ENCODE results near the gene KLC1. TPM values are rescaled to one million over a fixed set of nuclear protein-coding genes. Genes with fewer than 3 reads are reported as not detected.
A peak's percentile ranks its signal among the peaks of the same experiment; 100 is the strongest.

Gene KLC1
- total and polyA plus RNA-seq, 7 donors = 86.4 to 256 (median 150) TPM

DNA sequence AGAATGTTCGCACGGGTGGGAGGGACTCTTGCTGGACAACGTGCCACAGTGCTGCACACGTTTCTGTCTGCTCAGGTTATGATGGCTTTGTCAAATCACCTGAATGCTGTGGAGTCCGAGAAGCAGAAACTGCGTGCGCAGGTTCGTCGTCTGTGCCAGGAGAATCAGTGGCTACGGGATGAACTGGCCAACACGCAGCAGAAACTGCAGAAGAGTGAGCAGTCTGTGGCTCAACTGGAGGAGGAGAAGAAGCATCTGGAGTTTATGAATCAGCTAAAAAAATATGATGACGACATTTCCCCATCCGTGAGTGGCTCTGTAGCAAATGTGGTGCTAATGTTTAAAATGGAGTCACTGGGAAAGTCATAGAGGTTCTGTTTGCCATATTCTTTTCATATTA is 28.5 kb downstream of the KLC1 start:
- ATAC-seq (peak in 1 of 4 donors; percentile 9), DNase-seq (peak in 1 of 2 donors; percentile 36)
- intact Hi-C loops (cut with DNase I) = no loop called here
- no peak for TF ChIP-seq CTCF (IDR thresholded peaks at IDR 0.05)
- H3K36me3 ChIP-seq (ENCODE audit: insufficient read depth in 1 of 2, low read depth in 1 of 2) = peaks cover 6 to 81% of the 10 kb centered on the region in 2 donors
- H3K27me3 ChIP-seq (ENCODE audit: insufficient read depth in 3 of 3, low read length in 2 of 3) = no peaks in the 10 kb centered on the region
- WGBS, 3 donors = 77 to 85% (median 78%) methylated on average over 13 of the region's 13 CpGs
- peaks cover 25% of the 10 kb centered on the region for H3K4me1 ChIP-seq
- H3K27ac ChIP-seq = no peak overlapping the region
- no peaks in the 10 kb centered on the region for H3K9me3 ChIP-seq
- no peak overlapping the region for H3K4me3 ChIP-seq

DNA sequence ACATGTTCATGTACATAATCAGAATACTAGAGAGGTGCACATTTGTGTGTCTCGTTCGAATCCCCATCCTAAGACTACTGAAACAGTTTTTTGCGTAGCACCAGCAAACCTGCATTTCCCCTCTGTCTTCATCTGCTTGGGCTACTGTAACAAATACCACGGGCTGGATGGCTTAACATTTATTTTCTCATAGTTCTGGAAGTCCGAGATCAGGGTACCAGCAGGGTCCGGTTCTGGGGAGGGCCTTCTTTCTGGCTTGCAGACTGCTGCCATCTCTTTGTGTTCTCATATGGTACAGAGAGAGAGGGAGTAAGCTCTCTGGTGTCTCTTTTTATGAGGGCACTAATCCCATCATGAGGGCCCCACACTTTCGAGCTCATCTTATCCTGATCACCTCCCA is 30.6 kb downstream of the KLC1 start:
- Histone ChIP-seq H3K9me3 (no peaks in the 10 kb centered on the region), H3K27ac (no peak overlapping the region), H3K27me3 (ENCODE audit: insufficient read depth in 3 of 3, low read length in 2 of 3) (no peaks in the 10 kb centered on the region), H3K4me3 (no peak overlapping the region), H3K4me1 (peaks cover 3% of the 10 kb centered on the region), H3K36me3 (ENCODE audit: insufficient read depth in 1 of 2, low read depth in 1 of 2) (peaks cover 6 to 100% of the 10 kb centered on the region in 2 donors)
- 80 to 98% (median 83%) methylated on average over 7 of the region's 7 CpGs for WGBS, 3 donors
- ATAC-seq (no peak), DNase-seq (no peak)
- intact Hi-C loops (cut with DNase I) = no loop called here
- no peak for TF ChIP-seq CTCF (IDR thresholded peaks at IDR 0.05)

DNA sequence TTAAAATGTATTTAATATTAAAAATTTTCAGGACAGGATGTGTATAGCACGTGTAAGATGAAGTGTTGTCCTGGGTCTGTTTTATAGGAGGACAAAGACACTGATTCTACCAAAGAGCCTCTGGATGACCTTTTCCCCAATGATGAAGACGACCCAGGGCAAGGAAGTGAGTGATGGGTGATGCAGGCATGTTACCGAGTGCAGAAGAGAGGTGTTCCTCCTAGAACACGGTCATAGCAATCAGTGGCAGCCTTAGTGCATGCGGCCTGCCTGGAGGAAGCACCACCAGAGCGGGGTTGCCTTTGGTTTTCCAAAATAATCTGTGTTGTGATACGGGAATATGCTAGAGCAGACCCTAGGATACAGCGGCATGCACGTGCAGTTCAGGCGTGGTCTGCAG is 33.0 kb downstream of the KLC1 start:
- Histone ChIP-seq H3K4me1 (no peaks in the 10 kb centered on the region), H3K4me3 (no peak overlapping the region), H3K27ac (no peak overlapping the region), H3K36me3 (ENCODE audit: insufficient read depth in 1 of 2, low read depth in 1 of 2) (peaks cover 6 to 99% of the 10 kb centered on the region in 2 donors), H3K9me3 (no peaks in the 10 kb centered on the region), H3K27me3 (ENCODE audit: insufficient read depth in 3 of 3, low read length in 2 of 3) (no peaks in the 10 kb centered on the region)
- TF ChIP-seq CTCF (IDR thresholded peaks at IDR 0.05) = no peak
- intact Hi-C loops (cut with DNase I) = no loop called here
- ATAC-seq (no peak), DNase-seq (no peak)
- 86 to 90% (median 88%) methylated on average over 10 of the region's 10 CpGs for WGBS, 3 donors

DNA sequence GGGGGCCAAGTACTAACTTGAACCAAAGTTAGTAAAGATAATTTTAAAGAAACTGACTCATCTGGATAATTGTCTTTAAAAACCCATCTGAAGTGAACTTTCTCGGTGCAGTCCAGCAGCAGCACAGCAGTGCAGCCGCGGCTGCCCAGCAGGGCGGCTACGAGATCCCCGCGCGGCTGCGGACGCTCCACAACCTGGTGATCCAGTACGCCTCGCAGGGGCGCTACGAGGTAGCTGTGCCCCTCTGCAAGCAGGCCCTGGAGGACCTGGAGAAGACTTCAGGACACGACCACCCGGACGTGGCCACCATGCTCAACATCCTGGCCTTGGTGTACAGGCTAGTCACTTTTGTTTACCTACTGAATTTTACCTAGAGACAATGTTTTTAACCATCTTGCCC is 33.6 kb downstream of the KLC1 start:
- intact Hi-C loops (cut with DNase I) = no loop called here
- no peak overlapping the region for H3K4me3 ChIP-seq
- no peaks in the 10 kb centered on the region for H3K27me3 ChIP-seq (ENCODE audit: insufficient read depth in 3 of 3, low read length in 2 of 3)
- WGBS, 3 donors = 95 to 97% (median 96%) methylated on average over 17 of the region's 17 CpGs
- no peak for TF ChIP-seq CTCF (IDR thresholded peaks at IDR 0.05)
- H3K27ac ChIP-seq = no peak overlapping the region
- no peak for ATAC-seq
- no peak for DNase-seq
- peaks cover 10 to 99% of the 10 kb centered on the region in 2 donors for H3K36me3 ChIP-seq (ENCODE audit: insufficient read depth in 1 of 2, low read depth in 1 of 2)
- no peaks in the 10 kb centered on the region for H3K9me3 ChIP-seq
- H3K4me1 ChIP-seq = no peaks in the 10 kb centered on the region

DNA sequence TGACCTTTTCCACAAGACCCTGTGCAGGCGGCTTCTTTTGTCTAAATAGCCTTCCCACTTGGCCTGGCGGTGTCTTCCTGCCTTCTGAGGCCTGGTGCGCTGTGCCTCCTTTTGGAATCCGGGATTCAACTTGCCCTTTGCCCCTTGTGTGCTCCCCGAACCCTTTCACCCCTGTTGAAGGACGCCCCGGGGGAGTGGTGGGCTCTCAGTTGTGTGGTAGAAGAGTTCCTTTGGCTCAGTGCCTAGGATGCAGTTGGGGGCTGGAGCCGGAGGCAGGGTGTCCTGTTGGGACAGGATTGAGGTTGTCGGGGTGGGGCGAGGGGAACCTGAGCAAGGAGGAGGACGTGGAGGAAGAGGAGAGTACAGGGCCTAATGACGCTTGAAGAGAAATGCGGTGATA is 34.5 kb downstream of the KLC1 start:
- H3K27ac ChIP-seq = no peak overlapping the region

More for the DNA sequence above, 34.5 kb downstream of the KLC1 start:
- Histone ChIP-seq H3K9me3 (no peaks in the 10 kb centered on the region), H3K4me3 (no peak overlapping the region), H3K36me3 (ENCODE audit: insufficient read depth in 1 of 2, low read depth in 1 of 2) (peaks cover 10 to 99% of the 10 kb centered on the region in 2 donors), H3K27me3 (ENCODE audit: insufficient read depth in 3 of 3, low read length in 2 of 3) (no peaks in the 10 kb centered on the region), H3K4me1 (no peaks in the 10 kb centered on the region)
- TF ChIP-seq CTCF (IDR thresholded peaks at IDR 0.05) = no peak
- 85 to 88% (median 87%) methylated on average over 13 of the region's 13 CpGs for WGBS, 3 donors
- intact Hi-C loops (cut with DNase I) = no loop called here
- no peak for ATAC-seq
- DNase-seq = no peak
